ENCODE data around the gene AEBP1. TPM values are rescaled to one million over a fixed set of nuclear protein-coding genes. Genes with fewer than 3 reads are reported as not detected.

Gene AEBP1
- total RNA-seq, 1 donor from 2014 or later, result 5.4 TPM

GRCh38 chr7:44140341-44140740 is 36.2 kb downstream of the AEBP1 start:
- DNase-seq (ENCODE audit: low read depth, low spot score), result no peak

GRCh38 chr7:44141221-44141850 is 37.2 kb downstream of the AEBP1 start, which contains the start of gene MYL7:
Gene MYL7, minus strand, starts transcription at chr7:44141332. Its CDS starts 27 bp downstream, at chr7:44141305.
- no peak for DNase-seq (ENCODE audit: low read depth, low spot score)

GRCh38 chr7:44142028-44142427 is 37.9 kb downstream of the AEBP1 start:
- DNase-seq (ENCODE audit: low read depth, low spot score), result no peak

GRCh38 chr7:44143646-44144250 is 39.6 kb downstream of the AEBP1 start:
- DNase-seq (ENCODE audit: low read depth, low spot score), result no peak

GRCh38 chr7:44144426-44144967 is 40.4 kb downstream of the AEBP1 start:
- no peak for DNase-seq (ENCODE audit: low read depth, low spot score)

- DNase-seq (ENCODE audit: low read depth, low spot score), result no peak
These were observed 40.9 kb downstream of the AEBP1 start for GRCh38 chr7:44144968-44145478.

- no peak for DNase-seq (ENCODE audit: low read depth, low spot score)
These were observed 41.4 kb downstream of the AEBP1 start for GRCh38 chr7:44145479-44145968.

GRCh38 chr7:44145969-44146911 is 42.1 kb downstream of the AEBP1 start:
- DNase-seq (ENCODE audit: low read depth, low spot score), result no peak

GRCh38 chr7:44147026-44147991 is 43.2 kb downstream of the AEBP1 start:
- no peak for DNase-seq (ENCODE audit: low read depth, low spot score)

GRCh38 chr7:44148166-44148565 is 44.0 kb downstream of the AEBP1 start:
- no peak for DNase-seq (ENCODE audit: low read depth, low spot score)

- no peak for DNase-seq (ENCODE audit: low read depth, low spot score)
These were observed 44.9 kb downstream of the AEBP1 start for GRCh38 chr7:44148961-44149536.

- no peak for DNase-seq (ENCODE audit: low read depth, low spot score)
These were observed 45.7 kb downstream of the AEBP1 start for GRCh38 chr7:44149571-44150465.

- DNase-seq (ENCODE audit: low read depth, low spot score), result no peak
These were observed 46.3 kb downstream of the AEBP1 start for GRCh38 chr7:44150466-44150832.

- no peak for DNase-seq (ENCODE audit: low read depth, low spot score)
These were observed 47.1 kb downstream of the AEBP1 start for GRCh38 chr7:44150966-44151941.

- DNase-seq (ENCODE audit: low read depth, low spot score), result no peak
These were observed 47.8 kb downstream of the AEBP1 start for GRCh38 chr7:44151956-44152355.

GRCh38 chr7:44152971-44153947 is 49.1 kb downstream of the AEBP1 start:
- DNase-seq (ENCODE audit: low read depth, low spot score), result no peak

- DNase-seq (ENCODE audit: low read depth, low spot score), result no peak
These were observed 49.8 kb downstream of the AEBP1 start for GRCh38 chr7:44153948-44154335.

Measured in pulmonary artery endothelial cell (primary cell).